ENCODE measurements around the gene NIPAL4. TPM values are rescaled to one million over a fixed set of nuclear protein-coding genes. Genes with fewer than 3 reads are reported as not detected.

Gene NIPAL4
- total RNA-seq, 4 donors from 2014 or later = 1.5 TPM; not detected in 3

GRCh38 chr5:157464519-157465171, 4.6 kb downstream of the NIPAL4 start:
- Histone ChIP-seq H3K27me3 (peaks cover 12 to 23% (median 21%) of the 10 kb centered on the region in 3 donors), H3K9me3 (no peaks in the 10 kb centered on the region), H3K4me1 (peaks cover 4 to 5% of the 10 kb centered on the region in 2 donors), H3K4me3 (no peak overlapping the region), H3K27ac (peak overlapping the region in 3 of 4 donors; percentile 28 to 43 (median 34)), H3K36me3 (no peaks in the 10 kb centered on the region)
- intact Hi-C loops (cut with DNase I; ENCODE audit: low total_unique reads) = no loop called here
- DNase-seq (peak; percentile 35 to 62), ATAC-seq (peak; percentile 78 to 89)
- in situ Hi-C loops (cut with MboI; ENCODE audit: low sequenced_read_pairs in 4 of 4) = no loop called here
- no peak for TF ChIP-seq CTCF (IDR thresholded peaks at IDR 0.05 in 4 of 5, conservative IDR thresholded peaks at IDR 0.05 in 1 of 5)
- TF ChIP-seq POLR2A (IDR thresholded peaks at IDR 0.05) = no peak

GRCh38 chr5:157468293-157468965, 8.4 kb downstream of the NIPAL4 start:
- Histone ChIP-seq H3K27me3 (no peaks in the 10 kb centered on the region), H3K27ac (no peak overlapping the region), H3K36me3 (no peaks in the 10 kb centered on the region), H3K9me3 (no peaks in the 10 kb centered on the region), H3K4me1 (peaks cover 6 to 9% of the 10 kb centered on the region in 2 donors), H3K4me3 (no peak overlapping the region)
- no peak for ATAC-seq
- TF ChIP-seq CTCF (IDR thresholded peaks at IDR 0.05 in 4 of 5, conservative IDR thresholded peaks at IDR 0.05 in 1 of 5) (no peak), POLR2A (IDR thresholded peaks at IDR 0.05) (no peak)
- intact Hi-C loops (cut with DNase I; ENCODE audit: low total_unique reads) (no loop called here), in situ Hi-C loops (cut with MboI; ENCODE audit: low sequenced_read_pairs in 4 of 4) (no loop called here)
- no peak for DNase-seq

- in situ Hi-C loops (cut with MboI; ENCODE audit: low sequenced_read_pairs in 4 of 4) = no loop called here
- H3K27me3 ChIP-seq = no peaks in the 10 kb centered on the region
Observed at GRCh38 chr5:157469073-157469472, 9.1 kb downstream of the NIPAL4 start.

GRCh38 chr5:157469687-157470086, 9.7 kb downstream of the NIPAL4 start:
- no peak overlapping the region for H3K27ac ChIP-seq

More at GRCh38 chr5:157469073-157469472, 9.1 kb downstream of the NIPAL4 start:
- Histone ChIP-seq H3K27ac (no peak overlapping the region), H3K9me3 (no peaks in the 10 kb centered on the region), H3K4me3 (no peak overlapping the region), H3K4me1 (peaks cover 6 to 13% of the 10 kb centered on the region in 2 donors), H3K36me3 (no peaks in the 10 kb centered on the region)
- intact Hi-C loops (cut with DNase I; ENCODE audit: low total_unique reads) = no loop called here
- DNase-seq (no peak), ATAC-seq (no peak)
- TF ChIP-seq POLR2A (IDR thresholded peaks at IDR 0.05) = no peak
- no peak for TF ChIP-seq CTCF (IDR thresholded peaks at IDR 0.05 in 4 of 5, conservative IDR thresholded peaks at IDR 0.05 in 1 of 5)

More at GRCh38 chr5:157469687-157470086, 9.7 kb downstream of the NIPAL4 start:
- in situ Hi-C loops (cut with MboI; ENCODE audit: low sequenced_read_pairs in 4 of 4) = loop anchor here in 3 of 4 donors (10.0 kb wide), 3 partner anchors 135 to 215 kb away; no protein-coding TSS in a partner anchor
- H3K36me3 ChIP-seq = no peaks in the 10 kb centered on the region
- peaks cover 6 to 15% of the 10 kb centered on the region in 2 donors for H3K4me1 ChIP-seq
- H3K4me3 ChIP-seq = no peak overlapping the region
- H3K9me3 ChIP-seq = no peaks in the 10 kb centered on the region
- DNase-seq (no peak), ATAC-seq (no peak)
- no peak for TF ChIP-seq CTCF (IDR thresholded peaks at IDR 0.05 in 4 of 5, conservative IDR thresholded peaks at IDR 0.05 in 1 of 5)
- TF ChIP-seq POLR2A (IDR thresholded peaks at IDR 0.05) = no peak
- H3K27me3 ChIP-seq = no peaks in the 10 kb centered on the region
- intact Hi-C loops (cut with DNase I; ENCODE audit: low total_unique reads) = no loop called here
